BJ (cell line): ENCODE measurements around the gene TAS2R16. TPM values are rescaled to one million over a fixed set of nuclear protein-coding genes. Genes with fewer than 3 reads are reported as not detected.
"Not testable (repeated sequence)": the region's sequence is repeated elsewhere in the genome, so short reads cannot be mapped to it uniquely, and the experiment has no call there.

Source experiments
- CTCF ChIA-PET: fragments of 350-600 bp; formaldehyde crosslinking; extraction: SDS; loops from one replicate; lab custom pipeline; 2021; ENCODE audit warnings: antibody characterized with exemption, inconsistent platforms; lab: Yijun Ruan, JAX
- POLR2A ChIA-PET: fragments of 300-600 bp; sonication (Branson Sonifier 250); formaldehyde crosslinking; extraction: SDS; loops from one replicate; lab custom pipeline; 2021; ENCODE audit warnings: antibody characterized with exemption; lab: Charles Lee
- DNase-seq: peaks from one replicate; pipeline ENCODE4 v3.0.0-alpha.2; 2011; ENCODE audit warnings: low read depth
- H3K27me3 ChIP-seq: 2 replicates; pipeline ENCODE4 v1.6.0; 2011; ENCODE audit warnings: low read length; ENCODE audit not compliant: control insufficient read depth, insufficient read depth
- H3K36me3 ChIP-seq: 2 replicates; pipeline ENCODE4 v1.5.1; 2011; ENCODE audit warnings: low read length; ENCODE audit not compliant: control insufficient read depth, insufficient read depth
- H3K4me3 ChIP-seq: 2 replicates; pipeline ENCODE4 v1.5.1; 2011; ENCODE audit warnings: low read depth, mild to moderate bottlenecking, control low read depth, low read length
- CTCF ChIP-seq: IDR thresholded peaks from 2 replicates; pipeline ENCODE4 v1.5.1; 2011; ENCODE audit warnings: low read depth, mild to moderate bottlenecking, control low read depth, inconsistent platforms, low read length, moderate library complexity; ENCODE audit not compliant: insufficient read depth
- polyA plus RNA-seq: library from polyadenylated mRNA; depleted of rRNA; stranded (reverse); fragments of >200 nt; gene quantifications from 2 replicates; pipeline ENCODE4 v1.2.3, GENCODE V29; 2011; rRNA removed

TAS2R16 gene
- polyA plus RNA-seq, 1 experiment = not detected

- no peaks in the 10 kb centered on the region for H3K27me3 ChIP-seq
- H3K36me3 ChIP-seq = no peaks in the 10 kb centered on the region
- no peak for TF ChIP-seq CTCF
- H3K4me3 ChIP-seq = no peak overlapping the region
- DNase-seq = no peak
- POLR2A ChIA-PET = no interaction called here
- CTCF ChIA-PET = interaction anchor here (0.7 kb wide), 1 partner anchor 812 kb away, joined by 3 read pairs; no protein-coding TSS in a partner anchor
Measured at GRCh38 chr7:122968389-122968788, 27.1 kb downstream of the TAS2R16 start.

GRCh38 chr7:122965306-122965705 lies 30.2 kb downstream of the TAS2R16 start:
- Histone ChIP-seq H3K4me3 (no peak overlapping the region), H3K36me3 (no peaks in the 10 kb centered on the region), H3K27me3 (no peaks in the 10 kb centered on the region)
- no peak for TF ChIP-seq CTCF
- DNase-seq = no peak
- ChIA-PET POLR2A (no interaction called here), CTCF (no interaction called here)

DNA sequence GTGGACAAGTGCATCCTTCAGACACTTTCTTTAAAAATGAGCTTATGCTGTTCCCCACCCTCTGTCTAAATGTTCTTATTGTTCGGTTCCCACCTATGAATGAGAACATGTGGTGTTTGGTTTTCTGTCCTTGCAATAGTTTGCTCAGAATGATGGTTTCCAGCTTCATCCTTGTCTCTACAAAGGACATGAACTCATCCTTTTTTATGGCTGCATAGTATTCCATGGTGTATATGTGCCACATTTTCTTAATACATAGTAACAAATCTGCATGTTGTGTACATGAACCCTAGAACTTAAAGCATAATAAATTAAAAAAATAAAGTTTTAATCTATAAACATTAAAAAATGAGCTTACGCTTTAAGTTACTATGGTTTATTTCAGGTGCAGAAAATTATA lies 41.8 kb downstream of the TAS2R16 start:
- H3K27me3 ChIP-seq, H3K36me3 ChIP-seq, CTCF ChIA-PET, H3K4me3 ChIP-seq, POLR2A ChIA-PET, DNase-seq: not testable (repeated sequence)

DNA sequence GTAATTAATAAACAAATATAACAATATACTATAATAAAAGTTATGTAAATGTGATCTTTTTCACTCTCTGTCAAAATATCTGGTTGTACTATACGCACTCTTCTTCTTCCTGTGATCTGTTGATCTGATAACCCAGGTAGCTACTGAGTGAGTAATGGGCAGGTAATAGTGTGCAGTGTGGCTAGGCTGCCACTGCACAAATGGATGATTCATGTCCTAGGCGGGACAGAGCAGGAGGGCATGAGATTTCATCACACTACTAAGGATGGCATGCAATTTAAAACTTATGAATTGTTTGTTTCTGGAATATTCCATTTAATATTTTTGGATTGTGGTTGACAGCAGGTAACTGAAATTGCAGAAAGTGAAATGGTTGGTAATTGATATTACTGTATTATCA lies 44.5 kb downstream of the TAS2R16 start:
- TF ChIP-seq CTCF = no peak

GRCh38 chr7:122949186-122949585 lies 46.3 kb downstream of the TAS2R16 start:
- ChIA-PET CTCF (no interaction called here), POLR2A (no interaction called here)
- H3K27me3 ChIP-seq = no peaks in the 10 kb centered on the region
- no peak overlapping the region for H3K4me3 ChIP-seq
- H3K36me3 ChIP-seq = no peaks in the 10 kb centered on the region
- DNase-seq = no peak
- no peak for TF ChIP-seq CTCF

More for the DNA sequence above, 44.5 kb downstream of the TAS2R16 start:
- Histone ChIP-seq H3K36me3 (no peaks in the 10 kb centered on the region), H3K27me3 (no peaks in the 10 kb centered on the region), H3K4me3 (no peak overlapping the region)
- POLR2A ChIA-PET = no interaction called here
- DNase-seq = no peak
- CTCF ChIA-PET = no interaction called here

Other genes starting within 250 kb of the TAS2R16 start
- 0.38 and 0.56 TPM in 2 replicates for gene CADPS2, start 109.2 kb downstream of the TAS2R16 start, polyA plus RNA-seq
- not detected in 2 replicates for gene SLC13A1, start 204.3 kb upstream of the TAS2R16 start, polyA plus RNA-seq